ENCODE measurements around the gene TPST1.

The TPST1 gene

DNA sequence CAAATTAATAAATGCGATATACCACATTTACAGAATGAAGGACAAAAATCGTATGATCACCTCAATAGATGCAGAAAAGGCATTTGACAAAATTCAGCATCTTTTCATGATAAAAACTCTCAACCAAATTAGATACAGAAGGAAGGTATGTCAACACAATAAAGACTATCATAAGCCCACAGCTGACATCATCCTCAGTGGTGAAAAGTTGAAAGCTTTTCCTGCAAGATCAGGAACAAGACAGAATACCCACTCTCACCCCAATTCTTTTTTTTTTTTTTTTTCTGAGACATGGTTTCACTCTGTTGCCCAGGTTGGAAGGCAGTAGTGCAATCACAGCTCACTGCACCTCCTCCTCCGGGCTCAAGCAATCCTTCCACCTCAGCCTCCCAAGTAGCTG is 67.2 kb downstream of the TPST1 start:
- TF ChIP-seq ZNF274 (IDR thresholded peaks at IDR 0.05; ENCODE audit: low read depth, low read length), result no peak
- H3K4me3 ChIP-seq (ENCODE audit: low read length), result no peak overlapping the region

DNA sequence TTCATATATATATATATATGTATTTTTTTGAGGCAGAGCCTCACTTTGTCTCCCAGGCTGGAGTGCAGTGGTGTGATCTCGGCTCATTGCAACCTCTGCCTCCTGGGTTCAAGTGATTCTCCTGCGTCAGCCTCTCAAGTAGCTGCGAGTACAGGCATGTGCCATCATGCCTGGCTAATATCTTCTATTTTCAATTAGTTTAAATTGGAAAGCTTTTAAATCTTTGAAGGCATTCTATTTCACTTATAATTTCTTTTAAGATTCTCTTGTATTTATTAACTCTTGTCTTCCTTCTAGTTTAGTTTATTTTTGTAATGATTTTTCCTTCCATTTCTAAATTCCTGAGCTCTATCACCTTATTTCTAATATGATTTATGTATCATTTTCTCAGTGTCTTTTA is 71.2 kb downstream of the TPST1 start:
- H3K4me3 ChIP-seq (ENCODE audit: low read length), result no peak overlapping the region
- no peak for TF ChIP-seq ZNF274 (IDR thresholded peaks at IDR 0.05; ENCODE audit: low read depth, low read length)

DNA sequence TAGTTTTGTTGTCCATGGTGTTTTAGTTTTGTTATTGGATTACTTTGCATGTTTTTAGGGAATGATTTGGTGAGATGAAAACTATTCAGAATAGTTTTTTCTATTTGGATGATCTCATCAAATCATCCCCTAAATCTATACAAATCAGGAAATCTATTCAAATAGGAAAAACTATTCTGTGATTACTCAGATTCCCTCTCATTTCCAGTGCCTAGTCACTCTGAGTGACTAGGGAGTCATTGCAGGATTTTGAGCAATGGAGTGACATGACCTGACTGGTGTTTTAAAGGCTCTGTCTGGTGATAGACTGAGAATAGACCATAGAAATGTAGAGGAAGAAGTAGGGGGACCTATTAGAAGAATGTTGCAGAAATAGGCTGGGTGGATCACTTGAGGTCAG is 72.4 kb downstream of the TPST1 start:
- H3K4me3 ChIP-seq (ENCODE audit: low read length), result no peak overlapping the region

DNA sequence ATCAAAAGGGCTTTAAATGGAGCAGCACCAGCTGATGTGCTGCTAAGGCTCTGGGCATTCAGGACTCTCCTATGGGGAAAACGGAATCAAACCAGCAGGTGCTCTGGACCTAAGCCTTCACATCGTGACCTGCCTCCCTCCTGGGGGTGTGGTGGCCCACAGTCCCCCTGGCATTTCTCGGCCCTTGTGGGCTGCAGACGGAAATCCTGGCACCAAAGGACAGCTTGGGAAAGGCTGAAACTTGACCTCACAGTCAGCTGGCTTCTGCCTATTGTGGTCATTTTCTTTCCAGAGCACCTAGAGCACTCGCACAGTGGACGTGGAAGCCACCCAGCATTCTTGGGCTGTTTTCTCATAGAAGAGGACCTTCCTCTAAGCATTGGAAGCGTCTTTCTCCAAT is 74.8 kb downstream of the TPST1 start:
- no peak overlapping the region for H3K4me3 ChIP-seq (ENCODE audit: low read length)
- TF ChIP-seq ZNF274 (IDR thresholded peaks at IDR 0.05; ENCODE audit: low read depth, low read length), result no peak

More for the DNA sequence above, 72.4 kb downstream of the TPST1 start:
- no peak for TF ChIP-seq ZNF274 (IDR thresholded peaks at IDR 0.05; ENCODE audit: low read depth, low read length)

DNA sequence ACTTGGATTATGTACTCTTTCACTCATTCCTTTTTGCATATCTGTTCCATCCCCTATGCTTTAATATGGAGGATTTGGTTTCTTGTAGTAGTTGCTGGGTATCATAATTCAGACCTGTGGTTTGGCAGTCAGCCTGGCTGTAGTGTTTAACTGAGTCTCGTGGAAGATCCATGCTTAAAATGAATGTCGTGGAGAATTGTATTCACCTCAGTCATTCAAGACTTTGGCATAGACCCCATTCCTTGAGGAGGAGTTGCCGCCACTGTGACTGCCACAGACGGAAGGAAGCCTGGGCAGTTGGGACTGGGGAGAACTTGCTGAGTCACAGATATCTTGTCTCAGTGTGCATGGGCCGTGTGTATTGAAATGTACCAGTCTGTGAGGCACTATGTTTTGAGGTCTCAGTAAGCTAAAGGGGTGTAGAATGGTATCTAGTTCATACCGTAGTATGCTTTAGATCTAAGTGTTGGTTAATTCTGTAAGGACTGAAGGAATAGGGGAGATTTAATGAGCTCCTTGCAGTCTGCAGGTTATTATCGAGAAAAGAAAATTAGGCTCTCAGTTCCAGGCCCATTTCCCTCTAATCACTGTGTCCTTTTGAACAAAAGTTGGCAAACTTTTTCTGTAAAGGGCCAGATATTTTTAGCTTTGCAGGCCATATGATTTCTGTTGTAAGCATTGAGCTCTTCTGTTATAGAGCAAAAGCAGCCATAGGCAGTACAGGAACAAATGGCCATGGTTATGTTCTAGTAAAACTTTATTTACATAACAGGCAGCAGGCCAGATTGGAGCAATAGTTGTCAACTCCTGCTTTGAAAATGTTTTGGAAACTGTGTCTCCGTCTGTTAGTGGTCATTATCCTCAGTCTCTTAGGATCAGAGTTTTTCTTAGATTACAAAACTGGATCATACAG is 76.8 kb downstream of the TPST1 start:
- TF ChIP-seq ZNF274 (IDR thresholded peaks at IDR 0.05; ENCODE audit: low read depth, low read length), result no peak
- H3K4me3 ChIP-seq (ENCODE audit: low read length), result no peak overlapping the region

DNA sequence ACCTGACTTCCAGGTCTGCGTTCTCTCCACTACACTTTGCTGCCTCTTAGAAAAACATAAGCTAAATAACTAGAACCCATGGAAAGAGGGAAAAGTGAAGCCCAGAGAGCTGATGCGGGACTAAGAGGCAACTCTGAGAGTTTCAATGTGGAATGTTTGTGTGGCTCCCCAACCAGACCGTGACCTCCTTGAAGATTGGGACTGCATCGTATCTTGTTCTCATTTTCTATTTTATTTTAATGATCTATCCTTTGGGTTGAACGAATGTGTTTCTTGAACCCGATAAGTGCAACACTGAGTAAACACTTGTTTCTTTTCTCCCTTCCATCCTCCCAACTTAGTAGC is 77.4 kb downstream of the TPST1 start:
- no peak for TF ChIP-seq ZNF274 (IDR thresholded peaks at IDR 0.05; ENCODE audit: low read depth, low read length)

DNA sequence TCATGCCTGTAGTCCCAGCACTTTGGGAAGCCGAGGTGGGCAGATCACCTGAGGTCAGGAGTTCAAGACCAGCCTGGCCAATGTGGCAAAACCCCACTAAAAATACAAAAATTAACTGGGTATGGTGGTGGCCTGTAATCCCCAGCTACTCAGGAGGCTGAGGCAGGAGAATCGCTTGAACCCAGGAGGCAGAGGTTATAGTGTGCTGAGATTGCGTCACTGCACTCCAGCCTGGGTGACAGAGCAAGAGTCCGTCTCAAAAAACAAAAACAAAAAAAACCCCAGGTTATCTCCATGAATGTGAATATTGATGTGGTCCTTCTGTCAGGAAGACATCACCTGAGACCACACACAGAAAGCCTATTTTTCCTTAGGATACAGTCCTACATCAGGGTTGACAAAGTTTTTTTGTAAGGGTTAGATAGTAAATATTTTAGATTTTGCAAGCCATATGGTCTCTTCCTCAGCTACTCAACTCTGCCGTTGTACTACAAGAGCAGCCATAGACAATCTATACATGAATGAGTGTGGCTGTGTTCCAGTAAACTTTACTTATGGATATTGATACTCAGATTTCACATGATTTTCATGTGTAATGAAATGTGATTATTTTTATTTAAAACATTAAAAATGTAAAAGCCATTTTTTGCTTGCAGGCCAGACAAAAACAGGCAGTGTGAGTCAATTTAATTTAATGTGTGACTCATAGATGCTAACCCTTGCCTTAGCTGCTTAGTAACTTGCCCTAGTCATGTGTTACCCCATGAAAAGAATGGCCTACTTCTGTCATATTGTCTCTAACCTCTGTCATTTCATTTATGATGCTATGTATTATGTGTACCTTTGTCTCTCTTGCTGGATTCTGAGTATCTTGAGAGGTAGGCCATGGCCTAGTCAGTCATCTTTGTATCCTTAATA is 78.1 kb downstream of the TPST1 start:
- no peak for TF ChIP-seq ZNF274 (IDR thresholded peaks at IDR 0.05; ENCODE audit: low read depth, low read length)
- no peak overlapping the region for H3K4me3 ChIP-seq (ENCODE audit: low read length)

More for the DNA sequence above, 77.4 kb downstream of the TPST1 start:
- no peak overlapping the region for H3K4me3 ChIP-seq (ENCODE audit: low read length)

DNA sequence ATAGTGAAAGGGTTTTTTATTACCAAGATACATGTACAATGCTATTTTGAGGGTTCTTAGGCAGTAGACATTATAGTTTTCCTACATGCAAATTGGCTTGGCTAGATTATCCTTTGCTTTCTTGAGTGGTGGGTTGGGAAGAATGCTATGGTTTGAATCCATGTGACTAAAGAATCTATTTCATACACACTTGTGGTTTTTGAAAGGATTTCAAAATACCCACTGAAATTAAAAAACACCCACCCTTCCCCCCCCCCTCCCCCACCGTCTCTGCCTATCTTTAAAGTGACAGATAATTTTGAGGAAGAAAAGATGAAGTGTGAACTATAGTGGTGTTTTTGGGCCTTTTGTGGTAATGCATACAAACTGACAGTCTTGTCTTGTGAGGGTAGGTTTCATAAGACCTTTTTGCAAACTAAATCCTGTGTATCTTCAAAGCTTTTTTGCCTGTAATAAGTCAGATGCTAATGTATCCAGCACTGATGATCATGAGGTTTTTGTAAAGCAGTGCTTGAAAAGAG is 90.9 kb downstream of the TPST1 start:
- TF ChIP-seq ZNF274 (IDR thresholded peaks at IDR 0.05; ENCODE audit: low read depth, low read length), result no peak
- H3K4me3 ChIP-seq (ENCODE audit: low read length), result no peak overlapping the region

DNA sequence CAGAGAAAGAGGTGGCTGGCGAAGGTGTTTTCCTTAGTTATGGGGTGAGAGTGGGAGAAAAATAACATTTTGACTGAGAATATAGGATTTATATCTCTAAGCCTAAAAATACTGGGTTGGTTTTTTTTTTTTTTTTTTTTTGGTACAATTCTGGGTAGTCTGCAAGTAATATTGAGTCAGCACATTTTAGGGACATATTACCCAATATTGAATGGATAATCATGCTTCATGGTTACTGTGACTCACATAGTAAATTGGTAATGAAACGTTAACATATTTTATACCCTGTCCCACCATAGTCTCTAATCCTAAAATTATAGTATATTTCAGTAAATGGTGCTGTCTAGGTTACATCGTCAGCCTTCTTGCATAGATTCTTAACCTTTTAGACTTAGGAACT is 91.4 kb downstream of the TPST1 start:
- no peak for TF ChIP-seq ZNF274 (IDR thresholded peaks at IDR 0.05; ENCODE audit: low read depth, low read length)
- no peak overlapping the region for H3K4me3 ChIP-seq (ENCODE audit: low read length)

DNA sequence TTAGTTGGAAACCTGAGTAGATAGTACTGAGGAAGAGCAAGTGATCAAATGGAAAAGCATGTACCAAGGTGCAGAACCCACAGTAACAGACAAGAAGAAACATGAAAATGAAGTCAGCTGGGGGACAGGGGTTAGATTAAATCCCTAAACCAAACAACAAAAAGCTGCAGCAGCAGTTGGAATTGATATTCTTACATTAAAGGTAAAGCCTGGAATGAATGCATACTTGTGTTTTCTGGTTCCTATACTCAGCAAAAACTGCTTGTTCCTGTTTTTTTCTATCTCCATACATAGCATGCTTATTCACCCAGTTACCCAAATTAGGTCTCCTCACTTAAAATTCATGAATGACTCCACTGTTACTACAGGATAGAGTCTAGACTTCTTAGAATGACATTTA is 92.4 kb downstream of the TPST1 start:
- no peak overlapping the region for H3K4me3 ChIP-seq (ENCODE audit: low read length)
- TF ChIP-seq ZNF274 (IDR thresholded peaks at IDR 0.05; ENCODE audit: low read depth, low read length), result no peak

DNA sequence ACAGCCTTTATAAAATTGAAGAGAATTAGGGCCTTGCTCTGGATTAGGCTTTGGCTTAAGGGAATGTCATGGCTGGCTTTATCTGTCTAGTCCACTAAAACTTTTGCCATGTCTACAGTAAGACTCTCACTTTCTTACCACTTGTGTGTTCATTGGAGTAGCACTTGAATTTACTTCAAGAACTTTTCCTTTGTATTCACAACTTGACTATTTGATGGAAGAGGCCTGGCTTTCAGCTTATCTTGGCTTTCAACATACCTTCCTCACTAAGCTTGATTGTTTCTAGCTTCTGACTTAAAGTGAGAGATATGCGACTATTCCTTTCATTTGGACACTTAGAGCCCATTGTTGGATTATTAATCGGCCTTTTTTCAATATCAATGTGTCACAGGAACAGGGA is 96.1 kb downstream of the TPST1 start:
- H3K4me3 ChIP-seq (ENCODE audit: low read length), result no peak overlapping the region
- TF ChIP-seq ZNF274 (IDR thresholded peaks at IDR 0.05; ENCODE audit: low read depth, low read length), result no peak

DNA sequence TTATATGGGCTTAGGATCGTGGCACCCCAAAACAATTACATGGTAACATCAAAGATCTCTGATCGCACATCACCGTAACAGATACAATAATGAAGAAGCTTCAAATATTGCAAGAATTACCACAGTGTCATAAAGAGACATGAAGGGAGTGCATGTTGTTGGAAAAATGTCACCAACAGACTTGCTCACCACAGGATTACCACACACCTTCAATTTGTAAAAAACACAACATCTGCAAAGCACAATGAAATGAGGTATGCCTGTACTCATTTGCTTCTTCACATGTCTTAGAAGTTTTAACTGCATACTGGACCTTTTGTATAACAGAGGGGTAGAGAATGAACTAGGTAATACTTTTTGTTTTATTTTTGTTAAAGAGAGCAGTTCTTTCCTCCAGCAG is 96.6 kb downstream of the TPST1 start:
- H3K4me3 ChIP-seq (ENCODE audit: low read length), result no peak overlapping the region
- TF ChIP-seq ZNF274 (IDR thresholded peaks at IDR 0.05; ENCODE audit: low read depth, low read length), result no peak

DNA sequence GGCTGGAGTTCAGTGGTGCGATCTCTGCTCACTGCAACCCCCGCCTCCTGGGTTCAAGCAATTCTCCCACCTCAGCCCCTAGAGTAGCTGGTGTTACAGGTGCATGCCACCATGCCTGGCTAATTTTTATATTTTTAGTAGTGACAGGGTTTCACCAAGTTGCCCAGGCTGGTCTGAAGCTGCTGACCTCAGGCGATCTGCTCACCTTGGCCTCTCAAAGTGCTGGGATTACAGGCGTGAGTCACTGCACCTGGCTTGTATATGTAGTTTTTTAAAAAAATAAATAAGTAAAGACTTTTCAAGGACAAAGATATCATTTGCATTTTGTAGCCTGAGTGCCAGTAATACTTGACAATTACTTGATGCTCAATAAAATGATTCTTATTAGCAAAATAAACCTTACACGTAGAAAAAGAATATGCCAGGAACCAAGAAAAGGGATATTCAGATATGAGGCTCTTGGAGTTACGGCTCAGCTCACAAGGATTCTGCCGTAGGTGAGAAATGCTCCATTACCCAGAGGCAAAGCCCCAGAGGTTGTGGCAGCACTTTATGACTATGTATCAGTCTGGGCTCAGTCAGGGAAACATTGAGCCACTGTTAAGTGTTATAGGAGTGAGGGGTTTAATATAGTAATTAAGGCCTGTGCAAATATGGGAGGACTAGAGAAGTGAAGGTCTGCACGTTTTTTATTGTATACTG is 98.5 kb downstream of the TPST1 start:
- H3K4me3 ChIP-seq (ENCODE audit: low read length), result no peak overlapping the region
- TF ChIP-seq ZNF274 (IDR thresholded peaks at IDR 0.05; ENCODE audit: low read depth, low read length), result no peak

DNA sequence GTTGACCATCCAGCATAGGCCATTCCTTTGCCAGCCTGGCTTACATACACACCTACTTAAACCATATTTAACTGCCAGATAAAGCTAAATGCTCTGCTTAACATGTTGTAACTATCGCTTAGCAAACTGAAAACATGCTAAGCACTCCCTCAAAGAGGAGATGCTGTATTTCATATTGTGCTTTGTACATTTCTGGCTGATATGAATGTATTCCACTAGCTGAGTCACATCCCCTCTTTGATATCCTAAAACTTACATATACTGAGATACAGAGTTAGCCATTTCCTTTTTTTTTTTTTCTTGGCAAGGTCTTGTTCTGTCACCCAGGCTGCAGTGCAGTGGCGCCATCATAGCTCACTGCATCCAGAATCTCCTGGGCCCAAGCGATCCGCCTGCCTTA is 99.4 kb downstream of the TPST1 start:
- no peak overlapping the region for H3K4me3 ChIP-seq (ENCODE audit: low read length)
- no peak for TF ChIP-seq ZNF274 (IDR thresholded peaks at IDR 0.05; ENCODE audit: low read depth, low read length)
